K562 (cell line): ENCODE data around the gene RSPH3. TPM values are rescaled to one million over a fixed set of nuclear protein-coding genes. Genes with fewer than 3 reads are reported as not detected.
A peak's percentile ranks its signal among the peaks of the same experiment; 100 is the strongest.

ENCODE experiments used
- ATAC-seq: fragments of 200-7000 bp; cut with Tn5 transposase; 3 replicates; pipeline ENCODE4 v1.9.1; 2020; ENCODE audit warnings: moderate library complexity
- BruUV-seq: library from RNA; stranded (reverse); fragments of 400-500 nt; replicated peaks from 2 replicates; lab custom pipeline; 2021; lab: Mats Ljungman, UMichigan
- CTCF ChIA-PET: fragments of 300-600 bp; formaldehyde crosslinking; extraction: SDS; loops from one replicate; lab custom pipeline; 2021; ENCODE audit warnings: low intra/inter-chr PET ratio; lab: Yijun Ruan, JAX
- POLR2A ChIA-PET: fragments of 300-600, 350-650 bp; sonication (Branson Sonifier 250); formaldehyde crosslinking; extraction: SDS; loops from one replicate; lab custom pipeline; 2021; ENCODE audit warnings: antibody characterized with exemption, inconsistent platforms; lab: Yijun Ruan, JAX
- DNase-seq, 4 experiments: peaks; one replicate each; pipeline versions ENCODE4 v3.0.0 to v3.0.0-alpha.2; 2011 to 2018; ENCODE audit warnings: low spot score in 3 of 4, mixed read lengths in 3 of 4; ENCODE audit errors: extremely low read depth in 1 of 4
- FAIRE-seq: peaks from 2 replicates; lab custom pipeline; 2011; peaks lifted over from hg19 to GRCh38; lab: Jason Lieb, UNC
- H2AFZ ChIP-seq: 2 replicates; pipeline ENCODE4 v1.6.0; 2011; ENCODE audit warnings: low read depth, low read length, control low read depth, inconsistent platforms
- H3K27ac ChIP-seq: fragments of 200-600 bp; 3 replicates; pipeline ENCODE4 v1.8.0; 2011; ENCODE audit warnings: low read depth, mild to moderate bottlenecking, control low read depth, inconsistent platforms, low read length, moderate library complexity, mixed read lengths; ENCODE audit errors: extremely low read depth
- H3K27me3 ChIP-seq, 2 experiments: fragments of 300-600 bp in 1 of 2; 2 replicates in 1 of 2; 3 replicates in 1 of 2; pipeline versions ENCODE4 v1.6.0 to v1.8.0; 2011; ENCODE audit warnings: inconsistent platforms in 2 of 2, low read length in 2 of 2, mild to moderate bottlenecking in 1 of 2, mixed read lengths in 1 of 2, moderate library complexity in 1 of 2; ENCODE audit not compliant: control insufficient read depth in 2 of 2, insufficient read depth in 2 of 2
- H3K36me3 ChIP-seq: fragments of 300-600 bp; 3 replicates; pipeline ENCODE4 v1.8.0; 2011; ENCODE audit warnings: mild to moderate bottlenecking, low read length, inconsistent platforms; ENCODE audit not compliant: control insufficient read depth, insufficient read depth
- H3K4me1 ChIP-seq, 2 experiments: fragments of 200-600 bp in 1 of 2; replicated peaks in 1 of 2; 2 replicates in 1 of 2; 3 replicates in 1 of 2; pipeline versions ENCODE4 v1.5.1 to v1.8.0; 2011; ENCODE audit warnings: inconsistent platforms in 2 of 2, low read length in 2 of 2, mild to moderate bottlenecking in 1 of 2, mixed read lengths in 1 of 2, moderate library complexity in 1 of 2; ENCODE audit not compliant: control insufficient read depth in 2 of 2, insufficient read depth in 2 of 2
- H3K4me2 ChIP-seq: 2 replicates; pipeline ENCODE4 v1.6.1; 2011; ENCODE audit warnings: low read length, control low read depth, inconsistent platforms, mixed read lengths; ENCODE audit not compliant: insufficient read depth
- H3K4me3 ChIP-seq: fragments of 200-600 bp; sonication (generic), shearing (Covaris generic); 2 replicates; pipeline ENCODE4 v1.5.1; 2016; ENCODE audit warnings: control low read depth, inconsistent platforms
- H3K79me2 ChIP-seq: fragments of 200-600 bp; 3 replicates; pipeline ENCODE4 v1.8.0; 2011; ENCODE audit warnings: low read length, inconsistent platforms; ENCODE audit not compliant: control insufficient read depth, insufficient read depth
- H3K9ac ChIP-seq, 2 experiments: 2 replicates each; pipeline versions ENCODE4 v1.6.0 to v1.6.1; 2011; ENCODE audit warnings: low read depth in 2 of 2, low read length in 2 of 2, control low read depth in 1 of 2, inconsistent platforms in 1 of 2, mild to moderate bottlenecking in 1 of 2, mixed read lengths in 1 of 2; ENCODE audit not compliant: insufficient read depth in 1 of 2
- H3K9me1 ChIP-seq: one replicate; pipeline ENCODE4 v1.6.0; 2011; ENCODE audit warnings: inconsistent platforms, mild to moderate bottlenecking, low read length, moderate library complexity; ENCODE audit not compliant: control insufficient read depth, insufficient read depth
- H3K9me3 ChIP-seq: replicated peaks from 2 replicates; pipeline ENCODE4 v1.5.1; 2011; ENCODE audit warnings: low read depth, low read length, inconsistent platforms; ENCODE audit not compliant: control insufficient read depth, insufficient read depth
- H4K20me1 ChIP-seq: replicated peaks from 2 replicates; pipeline ENCODE4 v1.6.1; 2011; ENCODE audit warnings: low read length, inconsistent platforms, mixed read lengths; ENCODE audit not compliant: control insufficient read depth, insufficient read depth
- ATF1 ChIP-seq, 2 experiments: fragments of 450-650 bp in 1 of 2; IDR thresholded peaks; 2 replicates each; pipeline ENCODE4 v1.6.1; 2016; ENCODE audit warnings: missing compliant biosample characterization in 1 of 2, missing genetic modification characterization in 1 of 2
- CBX2 ChIP-seq: fragments of 200-600 bp; sonication (generic); IDR thresholded peaks from one replicate; pipeline ENCODE4 v1.6.1; 2012; ENCODE audit warnings: mild to moderate bottlenecking, low read length, inconsistent platforms; ENCODE audit not compliant: insufficient read depth, poor library complexity, severe bottlenecking
- CC2D1A ChIP-seq: fragments of 450-650 bp; IDR thresholded peaks from 2 replicates; pipeline ENCODE4 v1.6.1; 2017; ENCODE audit warnings: mild to moderate bottlenecking
- CHD2 ChIP-seq: IDR thresholded peaks from 2 replicates; pipeline ENCODE4 v1.6.1; 2011; ENCODE audit warnings: low read depth, low read length
- CLOCK ChIP-seq: fragments of 250-450 bp; sonication (Bioruptor Pico); IDR thresholded peaks from 2 replicates; pipeline ENCODE4 v1.4.0; 2020; ENCODE audit warnings: mild to moderate bottlenecking, moderate library complexity, borderline replicate concordance
- FOXP1 ChIP-seq: sonication (generic); formaldehyde crosslinking; IDR thresholded peaks from 2 replicates; pipeline ENCODE4 v1.8.0; 2022; ENCODE audit warnings: mild to moderate bottlenecking, missing genetic modification reagents
- HMGN3 ChIP-seq: IDR thresholded peaks from 2 replicates; pipeline ENCODE4 v1.6.1; 2011; ENCODE audit warnings: borderline replicate concordance, low read depth, mild to moderate bottlenecking, mixed read lengths, low read length; ENCODE audit not compliant: insufficient read length; ENCODE audit errors: extremely low read depth
- HNRNPLL ChIP-seq: fragments of 200-400 bp; formaldehyde crosslinking; IDR thresholded peaks from 2 replicates; pipeline ENCODE4 v1.6.1; 2017; ENCODE audit warnings: low read length, low read depth, mild to moderate bottlenecking; ENCODE audit not compliant: poor library complexity, severe bottlenecking
- MBD1 ChIP-seq: fragments of 250-450 bp; sonication (Bioruptor Pico); IDR thresholded peaks from 2 replicates; pipeline ENCODE4 v1.8.0; 2022; ENCODE audit warnings: inconsistent platforms
- MTA2 ChIP-seq: fragments of 450-650 bp; IDR thresholded peaks from 2 replicates; pipeline ENCODE4 v1.6.1; 2016; ENCODE audit warnings: low read depth
- NFE2L1 ChIP-seq: fragments of 450-650 bp; IDR thresholded peaks from 2 replicates; pipeline ENCODE4 v1.6.1; 2016; ENCODE audit warnings: missing genetic modification characterization, low read depth, mild to moderate bottlenecking, missing compliant biosample characterization, moderate library complexity, borderline replicate concordance
- PHB2 ChIP-seq: fragments of 450-650 bp; IDR thresholded peaks from 2 replicates; pipeline ENCODE4 v1.6.1; 2017; ENCODE audit warnings: low read depth
- SOX6 ChIP-seq: fragments of 450-650 bp; IDR thresholded peaks from 2 replicates; pipeline ENCODE4 v1.6.1; 2014; ENCODE audit warnings: mild to moderate bottlenecking
- SP1 ChIP-seq: sonication (generic); formaldehyde crosslinking; IDR thresholded peaks from 2 replicates; pipeline ENCODE4 v1.8.1; 2022; ENCODE audit warnings: mild to moderate bottlenecking, missing genetic modification reagents
- TCF3 ChIP-seq: sonication (generic); formaldehyde crosslinking; IDR thresholded peaks from 2 replicates; pipeline ENCODE4 v1.4.0; 2020; ENCODE audit warnings: mild to moderate bottlenecking, missing genetic modification reagents
- ZNF12 ChIP-seq: sonication (generic); formaldehyde crosslinking; IDR thresholded peaks from 2 replicates; pipeline ENCODE4 v1.4.0; 2020; ENCODE audit warnings: mild to moderate bottlenecking, missing genetic modification reagents
- WGBS: fragments of 100-300 bp; shearing (Covaris generic); methylation state at CpG from one replicate; pipeline ENCODE4 v1.1.6; 2016; ENCODE audit warnings: low coverage, mixed read lengths; ENCODE audit not compliant: insufficient coverage; ENCODE audit errors: missing lambda C conversion rate; 5-methylcytosine and 5-hydroxymethylcytosine counted together
- in situ Hi-C: fragments of 300-500 bp; cut with MboI; formaldehyde crosslinking; loops from 4 replicates; pipeline ENCODE4 v1.15.0; 2018; ENCODE audit warnings: inconsistent platforms, mixed read lengths
- intact Hi-C: fragments of 100-400 bp; cut with micrococcal nuclease; formaldehyde crosslinking; loops from 2 replicates; pipeline ENCODE4 v1.14.2; 2022
- polyA plus RNA-seq, 8 experiments: library from polyadenylated mRNA; depleted of rRNA in 4 of 8; stranded (reverse) in 5 of 8; unstranded in 3 of 8; fragments of >200 nt; fragmentation: Nextera tagmentation in 2 of 8; fragmentation: Illumina TruSeq in 1 of 8; extraction: Ambion mirVana in 2 of 8; extraction: Trizol in 1 of 8; gene quantifications; 2 replicates each; pipeline versions ENCODE4 v1.2.1 to v1.2.3, GENCODE V29; 2011 to 2014; ENCODE audit warnings: inconsistent platforms in 1 of 8, missing spikeins in 1 of 8
- total RNA-seq, 7 experiments: library from RNA; depleted of rRNA in 6 of 7; stranded (reverse); fragments of >200 nt in 6 of 7; fragmentation: Illumina TruSeq in 2 of 7; extraction: Trizol in 2 of 7; gene quantifications; 2 replicates each; pipeline versions ENCODE4 v1.2.1 to v1.2.3, GENCODE V29; 2011 to 2021; ENCODE audit warnings: low replicate concordance in 1 of 7

Gene RSPH3
- total and polyA plus RNA-seq, 9 of the 15 experiments (the other 6 are each of a cell fraction or from before 2014, with no cell fraction given): 0.52 to 2.9 (median 1.5) TPM

GRCh38 chr6:158977382-158977781, 22.6 kb downstream of the RSPH3 start:
- in situ Hi-C loops: loop anchor here (10.0 to 25.0 kb wide), 2 partner anchors 265 to 763 kb away; no protein-coding TSS in a partner anchor
- no TSS peak for BruUV-seq
- no peaks in the 10 kb centered on the region for H4K20me1 ChIP-seq
- TF ChIP-seq TCF3 (no peak), NFE2L1 (tag) (no peak), SP1 (no peak), CBX2 (no peak), CLOCK (CRISPR knock-in tag) (no peak), CC2D1A (no peak), PHB2 (no peak), ZNF12 (CRISPR knock-in tag) (no peak), ATF1 (CRISPR knock-in tag; IDR thresholded peaks at IDR 0.05) (no peak), ATF1 (tag; IDR thresholded peaks at IDR 0.05) (no peak), MBD1 (CRISPR knock-in tag) (no peak), HMGN3 (no peak), SOX6 (no peak), MTA2 (no peak), FOXP1 (CRISPR knock-in tag) (no peak), CHD2 (no peak), HNRNPLL (no peak)
- no peak overlapping the region for H3K4me3 ChIP-seq
- intact Hi-C loops: no loop called here
- ChIA-PET CTCF (no interaction called here), POLR2A (no interaction called here)
- ATAC-seq (no peak), DNase-seq (no peak), FAIRE-seq (no peak)
- H3K9me1 ChIP-seq: no peaks in the 10 kb centered on the region
- H3K4me2 ChIP-seq: no peak overlapping the region
- peak overlapping the region; percentile 8; the same call in 1 of the 2 replicates for H2AFZ ChIP-seq
- no peaks in the 10 kb centered on the region for H3K27me3 ChIP-seq
- no peaks in the 10 kb centered on the region for H3K4me1 ChIP-seq
- H3K27ac ChIP-seq: no peak overlapping the region
- H3K36me3 ChIP-seq: no peaks in the 10 kb centered on the region
- H3K9me3 ChIP-seq: no peaks in the 10 kb centered on the region
- H3K9ac ChIP-seq: no peak overlapping the region
- 14% methylated on average over 3 of the region's 3 CpGs for WGBS
- H3K79me2 ChIP-seq: no peaks in the 10 kb centered on the region
